ENCODE data around the gene MYO7A.

Gene MYO7A

GRCh38 chr11:77102246-77103210, 25.5 kb upstream of the MYO7A start, which contains the start of gene OMP:
Gene OMP, plus strand, starts transcription at chr11:77102840. Its CDS starts 0 bp downstream, at chr11:77102840.
- no peak within 1 kb of the TSS for H3K4me2 ChIP-seq (ENCODE audit: low read depth, low read length)
- no peak within 1 kb of the TSS for H3K27ac ChIP-seq (ENCODE audit: low read length)
- H3F3A ChIP-seq (ENCODE audit: insufficient read depth, low read length) = no peaks in the 10 kb centered on the region
- H2AFZ ChIP-seq (ENCODE audit: low read length) = no peak within 1 kb of the TSS
- no peak for DNase-seq
- peaks cover 8% of the 10 kb centered on the region; the same call in 1 of the 2 replicates for H3K27me3 ChIP-seq (replicated peaks; ENCODE audit: insufficient read depth, low read length)
- H3K9me2 ChIP-seq (replicated peaks; ENCODE audit: insufficient read depth, low read length) = no peaks in the 10 kb centered on the region
- no peaks in the 10 kb centered on the region for H3K36me3 ChIP-seq (replicated peaks; ENCODE audit: insufficient read depth, low read length)
- H3K9ac ChIP-seq (ENCODE audit: low read length) = no peak within 1 kb of the TSS
- H3K9me3 ChIP-seq (replicated peaks; ENCODE audit: insufficient read depth, low read length) = no peaks in the 10 kb centered on the region
- H3K79me2 ChIP-seq (ENCODE audit: low read length) = no peaks in the 10 kb centered on the region
- H4K20me1 ChIP-seq (ENCODE audit: insufficient read depth, low read length) = no peaks in the 10 kb centered on the region
- TF ChIP-seq EZH2 (optimal IDR thresholded peaks at IDR 0.05; ENCODE audit: low read depth, low read length) (no peak), CTCF (IDR thresholded peaks at IDR 0.05; ENCODE audit: low read length) (no peak), EZH2phosphoT487 (IDR thresholded peaks at IDR 0.05; ENCODE audit: low read length) (no peak)
- H3K4me3 ChIP-seq (ENCODE audit: low read length) = no peak within 1 kb of the TSS
- no peaks in the 10 kb centered on the region for H3K4me1 ChIP-seq (ENCODE audit: low read length)

- H3K9me2 ChIP-seq (replicated peaks; ENCODE audit: insufficient read depth, low read length) = no peaks in the 10 kb centered on the region
- no peak overlapping the region for H2AFZ ChIP-seq (ENCODE audit: low read length)
- H3K27ac ChIP-seq (ENCODE audit: low read length) = no peak overlapping the region
- H3K4me3 ChIP-seq (ENCODE audit: low read length) = no peak overlapping the region
- no peak for TF ChIP-seq EZH2phosphoT487 (IDR thresholded peaks at IDR 0.05; ENCODE audit: low read length)
- no peak for TF ChIP-seq CTCF (IDR thresholded peaks at IDR 0.05; ENCODE audit: low read length)
- TF ChIP-seq EZH2 (optimal IDR thresholded peaks at IDR 0.05; ENCODE audit: low read depth, low read length) = no peak
- no peaks in the 10 kb centered on the region for H4K20me1 ChIP-seq (ENCODE audit: insufficient read depth, low read length)
- H3K79me2 ChIP-seq (ENCODE audit: low read length) = no peaks in the 10 kb centered on the region
- no peaks in the 10 kb centered on the region for H3K9me3 ChIP-seq (replicated peaks; ENCODE audit: insufficient read depth, low read length)
- no peaks in the 10 kb centered on the region for H3K36me3 ChIP-seq (replicated peaks; ENCODE audit: insufficient read depth, low read length)
- no peak overlapping the region for H3K9ac ChIP-seq (ENCODE audit: low read length)
- no peak overlapping the region for H3K4me2 ChIP-seq (ENCODE audit: low read depth, low read length)
- H3K27me3 ChIP-seq (replicated peaks; ENCODE audit: insufficient read depth, low read length) = peaks cover 12% of the 10 kb centered on the region
- no peaks in the 10 kb centered on the region for H3K4me1 ChIP-seq (ENCODE audit: low read length)
- H3F3A ChIP-seq (ENCODE audit: insufficient read depth, low read length) = no peaks in the 10 kb centered on the region
- no peak for DNase-seq
Measured at GRCh38 chr11:77103319-77103718, 24.7 kb upstream of the MYO7A start.

- Histone ChIP-seq H3K9me3 (replicated peaks; ENCODE audit: insufficient read depth, low read length) (no peaks in the 10 kb centered on the region), H3K79me2 (ENCODE audit: low read length) (no peaks in the 10 kb centered on the region), H4K20me1 (ENCODE audit: insufficient read depth, low read length) (no peaks in the 10 kb centered on the region), H2AFZ (ENCODE audit: low read length) (no peak overlapping the region), H3K4me3 (ENCODE audit: low read length) (no peak overlapping the region), H3K27ac (ENCODE audit: low read length) (no peak overlapping the region), H3K36me3 (replicated peaks; ENCODE audit: insufficient read depth, low read length) (no peaks in the 10 kb centered on the region), H3K9ac (ENCODE audit: low read length) (no peak overlapping the region), H3K9me2 (replicated peaks; ENCODE audit: insufficient read depth, low read length) (no peaks in the 10 kb centered on the region), H3K4me1 (ENCODE audit: low read length) (no peaks in the 10 kb centered on the region), H3K27me3 (replicated peaks; ENCODE audit: insufficient read depth, low read length) (peaks cover 16% of the 10 kb centered on the region), H3F3A (ENCODE audit: insufficient read depth, low read length) (no peaks in the 10 kb centered on the region), H3K4me2 (ENCODE audit: low read depth, low read length) (no peak overlapping the region)
- TF ChIP-seq EZH2phosphoT487 (IDR thresholded peaks at IDR 0.05; ENCODE audit: low read length) = no peak
- TF ChIP-seq EZH2 (optimal IDR thresholded peaks at IDR 0.05; ENCODE audit: low read depth, low read length) = no peak
- no peak for TF ChIP-seq CTCF (IDR thresholded peaks at IDR 0.05; ENCODE audit: low read length)
- no peak for DNase-seq
Measured at GRCh38 chr11:77104727-77105126, 23.3 kb upstream of the MYO7A start.

Data from MM.1S (cell line).